Umbilical cord (tissue), 2 donors: ENCODE results near the gene POU5F1. TPM values are rescaled to one million over a fixed set of nuclear protein-coding genes. Genes with fewer than 3 reads are reported as not detected.
"Not testable (repeated sequence)": the region's sequence is repeated elsewhere in the genome, so short reads cannot be mapped to it uniquely, and the experiment has no call there.

Experiments used
- DNase-seq: peaks from one replicate; pipeline ENCODE4 v3.0.0-alpha.2; 2015; ENCODE audit warnings: low spot score
- total RNA-seq: library from RNA; depleted of rRNA; stranded (reverse); fragments of >200 nt; gene quantifications from one replicate; pipeline ENCODE4 v1.2.3, GENCODE V29; 2014; ENCODE audit warnings: low replicate concordance; ENCODE audit not compliant: insufficient read depth

Gene POU5F1
- 4.1 TPM for total RNA-seq

DNA sequence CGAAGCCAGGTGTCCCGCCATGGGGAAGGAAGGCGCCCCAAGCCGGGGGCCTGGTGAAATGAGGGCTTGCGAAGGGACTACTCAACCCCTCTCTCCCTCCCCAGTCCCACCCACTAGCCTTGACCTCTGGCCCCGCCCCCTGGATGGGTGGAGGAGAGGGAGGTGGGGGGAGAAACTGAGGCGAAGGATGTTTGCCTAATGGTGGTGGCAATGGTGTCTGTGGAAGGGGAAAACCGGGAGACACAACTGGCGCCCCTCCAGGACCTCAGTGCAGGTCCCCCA is at the start of gene POU5F1:
Gene POU5F1, minus strand, starts transcription at position 83 of the 282 bp plus-strand sequence. Its CDS starts 62 bp downstream, at position 21.
- no peak for DNase-seq

- DNase-seq: no peak
Observed at GRCh38 chr6:31216208-31216898, 45.9 kb upstream of the POU5F1 start.

- DNase-seq: not testable (repeated sequence)
Observed at GRCh38 chr6:31215216-31215615, 44.7 kb upstream of the POU5F1 start.

GRCh38 chr6:31214516-31214915 is 44.0 kb upstream of the POU5F1 start:
- DNase-seq: no peak

DNA sequence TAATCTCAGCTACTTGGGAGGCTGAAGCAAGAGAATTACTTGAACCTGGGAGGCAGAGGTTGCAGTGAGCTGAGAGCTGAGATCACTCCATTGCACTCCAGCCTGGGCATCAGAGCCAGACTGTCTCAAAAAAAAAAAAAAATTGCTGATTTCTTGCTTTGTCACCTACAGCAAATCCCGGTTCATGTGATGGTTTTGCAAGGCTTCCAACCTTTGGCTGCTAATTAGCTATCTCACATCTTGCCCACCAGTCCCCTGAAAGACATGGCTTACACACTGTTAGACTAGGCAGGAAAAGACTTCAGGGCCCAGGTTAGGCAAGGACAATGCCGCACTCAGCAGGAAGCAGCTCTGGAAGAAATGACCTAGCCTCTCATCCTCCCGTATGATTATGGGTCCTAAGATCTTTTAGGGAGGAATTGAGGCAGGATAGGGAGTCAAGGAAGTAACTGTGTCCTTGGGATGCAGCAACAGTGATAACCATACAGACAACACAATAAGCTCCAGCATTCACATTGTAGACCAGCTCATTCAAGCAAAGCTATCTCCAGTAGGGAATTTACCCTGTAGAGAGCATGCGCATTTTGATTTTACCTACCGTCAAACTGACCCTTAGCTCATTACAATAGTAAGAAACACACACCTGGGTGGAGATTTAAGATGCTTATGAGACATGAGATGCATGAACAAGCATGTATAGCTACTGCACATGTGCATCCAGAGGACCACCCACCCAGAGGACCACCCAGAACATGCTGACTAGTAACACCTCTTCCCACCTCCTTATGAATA is 40.5 kb upstream of the POU5F1 start:
- DNase-seq: no peak

DNA sequence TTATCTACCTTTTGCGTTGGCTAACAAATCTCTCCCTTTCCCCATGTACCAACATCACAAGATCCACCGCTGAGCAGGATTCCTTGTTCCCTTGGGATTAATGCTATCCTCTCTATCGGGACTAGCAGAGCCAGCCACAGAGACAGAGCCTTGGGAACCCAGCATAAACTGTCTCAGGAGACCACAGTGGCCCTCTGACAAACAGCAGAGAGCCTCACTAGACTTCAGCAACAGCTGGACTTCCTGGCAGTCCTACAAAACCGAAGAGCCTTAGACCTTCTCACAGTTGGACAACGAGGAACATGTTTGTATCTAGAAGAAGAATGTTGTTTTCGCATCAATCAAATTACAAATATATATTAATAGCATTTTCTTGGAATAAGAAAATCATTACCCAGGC is 39.6 kb upstream of the POU5F1 start:
- DNase-seq: no peak

DNA sequence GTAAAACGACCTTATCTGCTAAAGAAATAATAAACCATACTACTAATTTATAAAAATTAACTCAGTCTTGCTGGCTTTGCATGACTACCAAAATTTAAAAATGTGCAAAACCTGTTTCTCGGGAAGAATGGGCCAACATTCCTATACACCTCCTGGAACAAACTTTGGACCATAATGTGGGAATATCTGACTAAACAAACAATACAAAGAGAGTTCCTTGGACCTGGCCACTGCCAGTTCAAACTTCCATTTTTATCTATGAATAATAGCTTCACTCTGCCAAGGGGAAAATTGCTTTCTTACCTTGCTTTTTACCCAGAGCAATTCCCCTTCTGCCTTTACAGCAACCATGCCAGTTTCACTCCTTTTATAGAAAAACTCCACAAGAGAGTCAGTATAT is 38.7 kb upstream of the POU5F1 start:
- no peak for DNase-seq

GRCh38 chr6:31208506-31208905 is 38.0 kb upstream of the POU5F1 start:
- no peak for DNase-seq

DNA sequence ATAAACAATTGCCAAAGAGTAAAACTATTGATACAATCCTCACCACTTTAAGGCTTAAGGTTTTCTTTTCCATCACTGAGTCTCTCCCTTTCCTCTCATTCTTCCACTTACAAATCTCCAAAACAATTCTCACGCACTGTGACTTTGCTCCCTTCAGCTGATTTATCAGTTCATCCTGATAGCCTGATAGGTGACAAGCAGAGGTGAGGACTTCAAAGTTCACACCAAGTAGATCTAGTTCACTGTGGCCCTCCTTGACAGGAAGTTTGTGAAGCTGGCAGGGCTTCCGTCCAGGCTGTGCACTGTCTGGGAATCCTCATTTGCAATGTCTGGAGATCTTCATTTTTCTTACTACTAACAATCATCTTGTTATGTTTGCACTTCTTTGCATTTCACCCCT is 35.2 kb upstream of the POU5F1 start:
- DNase-seq: no peak

GRCh38 chr6:31204751-31205145 is 34.3 kb upstream of the POU5F1 start:
- DNase-seq: no peak

- DNase-seq: no peak
Observed at GRCh38 chr6:31203345-31203979, 33.0 kb upstream of the POU5F1 start.

GRCh38 chr6:31202259-31203166 is 32.0 kb upstream of the POU5F1 start:
- DNase-seq: no peak

- not testable (repeated sequence) for DNase-seq
Observed at GRCh38 chr6:31199105-31199452, 28.6 kb upstream of the POU5F1 start.

DNA sequence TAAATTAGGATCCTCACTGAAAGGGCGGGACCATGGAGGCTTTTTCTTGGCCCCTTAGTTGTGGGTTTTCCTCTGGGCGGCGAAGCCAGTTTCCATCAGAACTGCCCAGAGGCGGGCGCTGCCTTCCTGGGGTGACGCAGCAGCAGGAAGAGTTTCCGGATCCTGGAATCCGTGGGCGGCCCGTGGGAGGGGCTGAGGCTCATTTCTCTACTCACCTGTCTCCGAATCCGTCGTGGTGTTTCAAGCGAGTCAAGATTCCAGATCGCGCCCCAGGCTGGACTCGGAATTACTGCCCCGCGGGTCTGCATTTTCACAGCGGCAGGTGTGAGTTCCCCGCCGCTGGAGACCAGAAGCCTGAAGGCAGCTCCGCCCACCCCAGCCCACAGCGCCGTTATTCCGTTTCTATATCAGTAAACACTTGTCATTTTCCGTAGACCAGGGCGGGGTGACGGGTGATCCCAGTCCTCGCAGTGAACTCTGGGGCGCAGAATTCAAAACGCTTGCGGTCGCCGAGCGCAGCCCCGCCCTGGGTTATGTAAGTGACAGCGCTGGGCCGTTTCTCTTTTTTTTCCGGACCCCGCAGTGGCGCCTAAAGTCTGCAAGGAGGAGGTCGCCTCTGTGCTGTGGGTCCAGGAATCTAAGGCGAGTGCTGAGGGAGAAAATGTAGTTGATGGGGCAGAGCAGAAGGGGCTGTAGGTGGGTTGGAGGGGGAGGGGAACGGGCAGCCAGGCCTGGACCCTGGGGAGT is 27.2 kb upstream of the POU5F1 start:
- peak; percentile 85 for DNase-seq

GRCh38 chr6:31196251-31197022 is 26.0 kb upstream of the POU5F1 start:
- DNase-seq: not testable (repeated sequence)

- DNase-seq: not testable (repeated sequence)
Observed at GRCh38 chr6:31195308-31195979, 25.0 kb upstream of the POU5F1 start.

GRCh38 chr6:31194061-31194834 is 23.8 kb upstream of the POU5F1 start:
- DNase-seq: no peak

GRCh38 chr6:31193206-31193605 is 22.7 kb upstream of the POU5F1 start:
- DNase-seq: no peak
